ENCODE data around the gene PLXDC2. TPM values are rescaled to one million over a fixed set of nuclear protein-coding genes. Genes with fewer than 3 reads are reported as not detected.

The PLXDC2 gene
- total RNA-seq, 1 donor from 2014 or later = 0.86 TPM

DNA sequence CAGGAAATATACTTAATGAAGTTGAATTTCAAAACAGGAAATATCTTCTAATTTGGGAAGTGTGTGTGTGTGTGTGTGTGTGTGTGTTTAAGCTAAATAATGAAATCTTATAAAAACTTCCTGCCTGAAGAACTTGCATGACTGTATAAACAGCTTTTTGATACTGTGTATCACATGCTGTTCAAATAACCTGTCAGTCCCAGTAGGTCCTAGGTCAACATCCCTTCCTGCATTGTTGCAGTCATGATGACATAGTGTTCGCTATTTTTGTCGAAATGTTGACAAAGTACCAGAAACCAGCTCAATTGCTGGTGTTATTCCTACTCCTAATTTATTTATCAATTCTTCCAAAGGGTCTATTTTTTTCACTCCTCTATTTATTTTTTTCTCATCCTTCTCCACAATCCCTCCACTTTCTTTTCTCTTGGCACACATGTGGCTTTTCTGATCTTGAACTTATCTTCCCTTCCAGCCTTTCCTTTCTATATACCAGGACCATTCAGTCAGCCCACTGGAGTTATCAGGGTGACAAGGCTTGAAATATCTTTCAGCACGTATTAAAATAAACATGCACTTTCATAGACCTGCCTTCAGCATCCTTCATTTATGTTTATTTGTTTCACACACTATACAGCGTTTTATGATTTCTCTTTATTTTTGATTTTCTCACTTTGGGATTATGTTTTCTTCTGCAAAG lies 115.8 kb downstream of the PLXDC2 start:
- no peak overlapping the region for H3K4me3 ChIP-seq (ENCODE audit: low read depth, low read length)
- TF ChIP-seq, protein P1, sequence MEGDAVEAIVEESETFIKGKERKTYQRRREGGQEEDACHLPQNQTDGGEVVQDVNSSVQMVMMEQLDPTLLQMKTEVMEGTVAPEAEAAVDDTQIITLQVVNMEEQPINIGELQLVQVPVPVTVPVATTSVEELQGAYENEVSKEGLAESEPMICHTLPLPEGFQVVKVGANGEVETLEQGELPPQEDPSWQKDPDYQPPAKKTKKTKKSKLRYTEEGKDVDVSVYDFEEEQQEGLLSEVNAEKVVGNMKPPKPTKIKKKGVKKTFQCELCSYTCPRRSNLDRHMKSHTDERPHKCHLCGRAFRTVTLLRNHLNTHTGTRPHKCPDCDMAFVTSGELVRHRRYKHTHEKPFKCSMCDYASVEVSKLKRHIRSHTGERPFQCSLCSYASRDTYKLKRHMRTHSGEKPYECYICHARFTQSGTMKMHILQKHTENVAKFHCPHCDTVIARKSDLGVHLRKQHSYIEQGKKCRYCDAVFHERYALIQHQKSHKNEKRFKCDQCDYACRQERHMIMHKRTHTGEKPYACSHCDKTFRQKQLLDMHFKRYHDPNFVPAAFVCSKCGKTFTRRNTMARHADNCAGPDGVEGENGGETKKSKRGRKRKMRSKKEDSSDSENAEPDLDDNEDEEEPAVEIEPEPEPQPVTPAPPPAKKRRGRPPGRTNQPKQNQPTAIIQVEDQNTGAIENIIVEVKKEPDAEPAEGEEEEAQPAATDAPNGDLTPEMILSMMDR (conservative IDR thresholded peaks at IDR 0.05; ENCODE audit: low read depth, low read length) = no peak
- no peak for DNase-seq (ENCODE audit: low read depth)

DNA sequence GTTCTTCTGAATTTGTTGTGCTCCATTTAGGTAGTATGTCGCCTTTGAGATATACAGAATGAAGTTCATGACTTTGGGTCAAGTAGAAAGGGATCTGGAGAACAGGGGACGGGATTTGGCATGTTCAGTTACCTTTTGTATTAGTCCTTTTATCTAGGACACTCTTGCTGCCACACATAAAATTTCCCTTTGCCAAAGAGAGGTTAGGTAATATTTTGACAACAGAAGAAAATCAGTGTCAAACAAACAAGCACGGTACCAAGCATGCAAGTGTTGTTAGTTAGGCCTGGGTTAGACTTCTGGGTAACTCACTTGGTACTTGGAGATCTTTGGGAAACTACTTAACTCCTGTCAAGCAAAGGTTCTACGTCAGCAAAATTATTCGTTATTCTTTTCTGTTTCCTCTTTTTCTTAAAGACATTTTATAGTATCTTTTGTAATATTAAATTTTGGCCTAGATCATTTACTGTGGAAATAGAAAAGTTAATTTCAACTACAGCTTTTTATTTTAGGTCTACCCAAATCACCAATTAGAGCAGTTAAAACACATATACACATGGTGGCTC lies 116.7 kb downstream of the PLXDC2 start:
- no peak for DNase-seq (ENCODE audit: low read depth)
- TF ChIP-seq, protein P1 (conservative IDR thresholded peaks at IDR 0.05; ENCODE audit: low read depth, low read length) = no peak

DNA sequence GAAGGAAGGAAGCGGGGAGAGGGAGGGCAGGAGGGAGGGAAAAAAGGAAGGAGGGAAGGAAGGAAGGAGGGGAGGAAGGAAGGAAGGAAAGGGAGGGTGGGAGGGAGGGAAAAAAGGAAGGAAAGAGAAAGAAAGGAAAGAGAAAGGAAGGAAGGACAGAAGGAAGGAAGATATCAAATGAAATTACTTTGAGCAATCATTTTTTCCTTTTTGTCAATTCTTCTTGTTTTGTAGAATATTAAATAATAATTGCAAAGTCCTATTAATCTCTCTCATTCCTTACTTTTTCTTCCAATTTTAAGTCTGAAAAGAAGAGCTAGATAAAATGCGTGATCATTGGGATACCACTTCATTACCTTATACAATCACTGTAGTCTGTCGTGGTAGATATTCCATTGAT lies 117.5 kb downstream of the PLXDC2 start:
- TF ChIP-seq, protein P1 (conservative IDR thresholded peaks at IDR 0.05; ENCODE audit: low read depth, low read length) = no peak
- no peak for DNase-seq (ENCODE audit: low read depth)
- no peak overlapping the region for H3K4me3 ChIP-seq (ENCODE audit: low read depth, low read length)

More for the DNA sequence above, 116.7 kb downstream of the PLXDC2 start:
- H3K4me3 ChIP-seq (ENCODE audit: low read depth, low read length) = no peak overlapping the region

DNA sequence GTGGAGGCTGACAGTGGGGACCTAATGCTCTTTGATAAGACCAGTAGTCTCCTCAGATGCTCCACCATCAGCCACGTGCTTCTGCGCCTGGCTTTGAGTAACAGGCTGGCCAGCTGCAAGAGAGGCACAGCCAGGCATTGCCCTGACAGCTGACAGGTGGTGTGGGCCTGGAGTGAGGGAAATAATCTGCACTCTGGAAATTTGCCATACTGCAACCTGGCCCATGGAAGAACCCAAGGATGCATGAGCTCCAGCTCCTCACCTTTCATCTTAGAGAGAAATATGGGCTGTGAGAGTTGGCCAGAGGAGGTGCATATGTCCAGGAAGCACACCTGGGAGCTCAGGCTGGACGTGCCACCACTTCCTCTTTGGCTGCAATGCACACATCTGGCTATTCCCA lies 118.9 kb downstream of the PLXDC2 start:
- TF ChIP-seq, protein P1 (conservative IDR thresholded peaks at IDR 0.05; ENCODE audit: low read depth, low read length) = no peak
- DNase-seq (ENCODE audit: low read depth) = no peak
- no peak overlapping the region for H3K4me3 ChIP-seq (ENCODE audit: low read depth, low read length)

DNA sequence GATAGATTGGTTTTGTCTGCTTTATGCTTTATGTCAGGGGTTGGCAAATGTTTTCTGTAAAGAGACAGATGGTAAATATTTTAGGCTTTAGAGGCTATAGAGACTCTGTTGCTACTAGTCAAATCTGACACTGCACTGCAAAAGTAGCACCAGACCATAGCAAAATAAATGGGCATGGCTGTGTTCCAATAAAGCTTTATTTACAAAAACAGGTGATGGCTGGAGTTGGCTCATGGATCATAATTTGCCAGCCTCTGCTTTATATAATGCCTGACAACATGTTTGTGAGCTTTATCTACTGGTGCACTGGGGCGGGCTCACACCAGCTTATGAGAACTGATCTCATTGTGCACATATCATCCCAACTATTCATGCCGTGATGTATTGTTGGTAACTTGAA lies 120.1 kb downstream of the PLXDC2 start:
- no peak overlapping the region for H3K4me3 ChIP-seq (ENCODE audit: low read depth, low read length)
- TF ChIP-seq, protein P1 (conservative IDR thresholded peaks at IDR 0.05; ENCODE audit: low read depth, low read length) = no peak
- DNase-seq (ENCODE audit: low read depth) = no peak

DNA sequence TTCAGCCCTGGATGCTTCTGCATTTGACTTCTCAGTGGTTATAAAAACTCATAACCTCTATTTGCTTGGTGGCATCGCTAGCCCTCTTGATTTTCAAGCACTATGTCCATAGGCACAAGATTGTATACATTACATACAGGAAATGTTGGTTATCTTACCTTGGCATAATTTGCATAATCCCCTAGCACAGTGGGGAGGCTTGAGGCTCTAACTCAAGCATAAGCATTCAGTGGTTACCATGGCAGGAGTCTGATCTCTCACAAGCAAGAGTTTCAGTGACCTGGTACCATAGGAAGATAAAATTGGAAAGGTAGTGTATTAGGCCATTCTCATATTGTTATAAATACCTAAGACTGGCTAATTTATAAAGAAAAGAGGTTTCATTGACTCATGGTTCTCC lies 121.8 kb downstream of the PLXDC2 start:
- no peak overlapping the region for H3K4me3 ChIP-seq (ENCODE audit: low read depth, low read length)
- TF ChIP-seq, protein P1 (conservative IDR thresholded peaks at IDR 0.05; ENCODE audit: low read depth, low read length) = no peak
- no peak for DNase-seq (ENCODE audit: low read depth)

Measured in epithelial cell of proximal tubule (primary cell).